NCI-H526 treated with DMSO at 0.1 percent for 48 hours (cell line): ENCODE results near the gene LAMTOR5.
"Not testable (repeated sequence)": the region's sequence is repeated elsewhere in the genome, so short reads cannot be mapped to it uniquely, and the experiment has no call there.

Source experiments
- DNase-seq: peaks from one replicate; lab custom pipeline; 2025; lab: John Stamatoyannopoulos, UW

The LAMTOR5 gene

DNA sequence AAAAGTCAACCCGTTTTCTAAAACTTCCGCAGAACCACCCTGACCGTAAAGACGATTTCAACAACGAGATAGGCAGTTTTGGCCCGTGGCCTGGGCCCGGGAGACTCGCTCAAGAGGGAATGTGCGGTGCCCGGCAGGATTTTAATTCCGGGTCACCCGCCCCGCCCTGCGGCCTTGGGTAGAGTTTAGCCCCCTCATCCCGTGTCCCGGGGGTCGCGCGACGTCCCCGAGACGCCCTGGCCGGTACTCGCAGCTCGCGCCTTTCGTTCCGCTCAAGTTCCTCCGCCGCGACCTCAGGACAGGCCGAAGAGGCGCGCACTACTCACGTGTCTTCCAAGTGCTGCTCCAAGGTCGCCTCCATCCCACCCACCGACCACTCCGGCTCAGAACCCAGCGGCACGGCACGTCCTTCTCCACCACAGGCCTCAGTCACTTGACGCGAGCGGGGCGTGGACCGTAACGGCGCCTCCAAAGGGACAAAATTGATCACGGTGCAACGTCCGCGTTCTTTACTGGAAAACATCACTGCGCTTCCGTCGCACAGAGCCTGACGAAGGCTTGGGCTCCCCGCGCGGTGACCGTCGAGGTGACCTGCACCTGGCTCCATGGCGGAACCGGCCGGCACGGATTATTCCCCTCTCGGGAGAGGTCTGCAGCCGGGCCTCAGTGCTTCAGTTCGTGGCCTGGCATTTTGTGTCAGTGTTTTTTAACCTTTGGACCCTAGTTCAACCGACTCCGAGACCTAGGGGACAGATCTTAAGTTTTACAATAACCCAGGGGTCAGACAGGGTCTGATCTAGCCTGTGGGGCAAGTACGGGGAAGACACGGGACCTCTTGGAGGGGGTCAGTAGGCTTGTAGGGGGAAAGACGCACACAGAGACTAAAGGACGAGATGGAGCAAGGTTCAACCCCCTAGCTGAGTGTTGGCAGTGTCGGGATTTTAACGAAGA, at the start of gene LAMTOR5:
TSS of gene LAMTOR5 (minus strand) at position 435 of the 951 bp plus-strand sequence. CDS start at position 361, 74 bp downstream.
- DNase-seq = peak; percentile 94

DNA sequence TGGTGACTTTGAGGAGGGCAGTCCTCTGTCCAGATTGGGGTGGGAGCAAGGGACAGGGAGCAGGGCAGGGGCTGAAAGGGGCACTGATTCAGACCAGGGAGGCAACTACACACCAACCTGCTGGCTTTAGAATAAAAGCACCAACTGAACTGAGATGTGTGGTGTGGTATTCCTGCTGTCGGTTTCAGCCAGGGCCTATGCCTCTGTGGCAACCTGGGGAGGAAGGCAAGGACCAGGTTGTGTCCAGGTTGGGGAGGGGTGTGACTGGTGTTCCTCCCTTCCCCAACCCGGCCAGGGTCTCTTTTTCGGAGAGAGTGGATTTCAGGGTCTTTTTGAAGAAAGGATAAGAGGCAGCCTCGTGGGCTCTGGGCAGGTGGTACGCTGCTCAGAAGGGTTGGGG, 49.7 kb upstream of the LAMTOR5 start:
- DNase-seq = no peak

DNA sequence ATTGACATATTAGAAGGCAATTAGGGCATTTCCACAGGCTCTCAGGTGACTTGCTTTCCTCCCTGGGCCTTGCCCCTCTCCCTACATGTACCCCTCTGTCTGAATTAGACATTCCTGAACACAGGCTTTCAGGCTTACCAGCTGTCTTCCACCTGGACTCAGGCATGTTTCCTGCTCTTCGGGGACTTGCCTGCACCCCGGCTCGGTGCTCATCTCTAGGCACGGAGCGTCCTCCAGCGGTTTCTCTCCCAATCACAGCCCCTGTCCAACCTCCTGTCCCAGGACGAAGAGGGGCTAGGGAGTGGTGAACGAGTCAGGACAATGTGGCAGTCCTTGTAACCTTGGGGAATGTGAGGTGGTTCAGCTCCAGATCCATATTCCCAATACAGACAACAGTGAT, 47.7 kb upstream of the LAMTOR5 start:
- DNase-seq = no peak

DNA sequence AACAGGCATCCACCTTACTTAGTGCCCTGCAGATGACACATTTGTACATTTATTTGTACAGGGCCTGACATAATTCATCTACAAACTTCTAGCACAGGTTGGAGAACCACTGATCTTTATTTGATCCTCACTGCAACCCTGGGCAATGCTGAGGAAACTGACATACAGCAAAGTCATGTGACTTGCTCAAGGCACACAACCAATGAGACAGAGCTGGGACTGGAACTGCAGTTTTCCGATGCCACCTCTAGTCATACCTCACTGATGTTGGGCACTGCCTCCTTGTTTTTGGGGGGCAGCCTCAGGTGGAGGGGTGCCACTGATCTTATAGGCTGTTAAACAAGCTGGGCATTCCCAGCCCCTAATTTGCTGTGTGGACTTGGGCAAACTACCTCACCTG, 46.8 kb upstream of the LAMTOR5 start:
- DNase-seq = no peak

DNA sequence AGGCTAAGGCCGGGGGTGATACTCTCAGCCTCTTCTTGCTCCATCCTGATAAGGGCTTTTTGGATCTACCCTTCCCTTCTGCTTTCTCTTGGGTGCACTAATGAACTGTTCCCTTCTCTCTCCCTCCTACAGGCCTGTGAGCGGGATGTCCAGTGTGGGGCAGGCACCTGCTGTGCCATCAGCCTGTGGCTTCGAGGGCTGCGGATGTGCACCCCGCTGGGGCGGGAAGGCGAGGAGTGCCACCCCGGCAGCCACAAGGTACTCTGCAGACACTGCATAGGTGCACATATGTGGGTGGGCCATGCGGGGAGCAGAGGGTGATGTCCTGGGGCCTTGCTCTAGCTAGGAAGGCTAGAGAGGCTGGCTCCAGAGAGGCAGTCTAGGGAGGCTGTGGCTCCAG, 46.3 kb upstream of the LAMTOR5 start:
- DNase-seq = no peak

DNA sequence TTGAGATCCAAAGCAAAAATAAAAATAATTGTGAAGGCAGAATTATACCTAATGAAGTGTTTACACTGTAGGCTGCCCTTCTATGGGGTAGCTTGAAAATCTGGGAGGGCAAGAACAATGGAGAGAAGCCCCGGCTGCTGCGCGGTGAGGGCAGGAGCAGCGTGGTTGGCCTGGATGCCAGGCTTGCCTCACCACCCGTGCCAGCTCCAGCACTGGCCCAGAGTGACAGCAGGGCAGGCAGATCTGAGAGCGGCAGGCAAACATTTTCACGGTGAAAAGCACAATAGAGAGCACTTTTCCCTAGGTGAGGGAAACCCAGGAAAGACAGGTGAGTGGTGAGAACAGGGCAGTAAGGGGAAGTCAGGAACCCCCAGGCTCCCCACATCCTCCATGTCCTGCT, 44.8 kb upstream of the LAMTOR5 start:
- no peak for DNase-seq

DNA sequence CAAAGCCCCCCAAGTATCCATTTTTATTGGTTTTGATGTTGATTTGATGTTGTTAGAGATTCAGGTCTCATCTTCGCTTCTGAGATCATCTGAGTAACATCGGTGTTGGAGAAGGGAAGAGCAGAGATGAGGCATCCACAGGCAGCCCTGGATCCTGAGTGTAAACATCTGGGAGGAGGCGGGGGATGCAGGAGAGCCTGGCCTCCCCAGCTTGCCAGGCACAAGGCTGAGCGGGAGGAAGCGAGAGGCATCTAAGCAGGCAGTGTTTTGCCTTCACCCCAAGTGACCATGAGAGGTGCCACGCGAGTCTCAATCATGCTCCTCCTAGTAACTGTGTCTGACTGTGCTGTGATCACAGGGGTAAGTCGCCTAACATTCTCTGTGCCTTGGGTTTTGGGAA, 43.4 kb upstream of the LAMTOR5 start, which contains the start of gene PROK1:
TSS of gene PROK1 (plus strand) at position 221 of the 400 bp plus-strand sequence. CDS start at position 289, 68 bp downstream.
- DNase-seq = no peak

DNA sequence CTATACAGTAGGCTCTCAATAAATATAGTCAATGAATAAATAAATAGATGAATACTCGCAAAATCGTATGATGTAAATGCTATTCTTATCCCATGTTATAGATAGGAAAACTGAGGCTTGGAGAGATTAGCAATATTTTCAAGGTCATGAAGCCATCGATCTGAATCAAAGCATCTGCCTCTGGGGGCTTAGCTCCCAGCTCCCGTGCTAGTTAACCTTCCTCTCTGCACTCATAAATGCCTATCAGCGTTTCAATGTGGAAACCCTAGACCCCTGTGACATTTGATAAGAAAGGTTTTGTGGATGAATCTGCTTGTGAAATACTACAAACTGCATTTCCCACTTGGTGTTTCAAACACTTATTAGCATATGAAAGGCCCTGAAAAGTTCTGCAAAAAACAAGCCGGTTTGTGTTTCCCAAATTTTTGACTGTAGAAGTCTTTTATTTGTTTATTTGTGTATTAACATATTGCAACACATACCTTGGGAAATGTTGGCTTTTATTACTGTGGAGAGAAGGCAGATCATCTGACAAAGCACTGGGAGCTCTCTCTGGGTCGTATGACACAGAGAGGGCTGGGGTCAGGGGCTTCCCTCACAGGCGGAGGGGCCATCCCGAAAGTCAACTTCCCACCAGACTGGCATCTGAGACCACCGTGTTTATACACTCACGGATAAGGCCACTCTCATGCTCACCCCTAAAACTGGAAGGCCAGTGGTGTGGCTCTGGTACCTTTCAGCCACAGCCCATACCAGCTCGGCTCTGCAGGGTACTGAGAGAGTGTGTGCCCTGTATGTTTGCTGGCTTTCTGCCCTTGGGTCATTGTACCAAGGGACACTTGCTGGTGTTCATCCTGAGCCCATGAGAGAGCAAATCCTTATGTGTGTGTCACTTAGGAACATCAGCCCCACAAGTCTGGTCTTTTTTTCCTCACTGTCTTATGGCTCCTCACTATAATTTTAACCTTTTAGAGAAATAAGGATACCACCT, 42.5 kb upstream of the LAMTOR5 start:
- DNase-seq = no peak

DNA sequence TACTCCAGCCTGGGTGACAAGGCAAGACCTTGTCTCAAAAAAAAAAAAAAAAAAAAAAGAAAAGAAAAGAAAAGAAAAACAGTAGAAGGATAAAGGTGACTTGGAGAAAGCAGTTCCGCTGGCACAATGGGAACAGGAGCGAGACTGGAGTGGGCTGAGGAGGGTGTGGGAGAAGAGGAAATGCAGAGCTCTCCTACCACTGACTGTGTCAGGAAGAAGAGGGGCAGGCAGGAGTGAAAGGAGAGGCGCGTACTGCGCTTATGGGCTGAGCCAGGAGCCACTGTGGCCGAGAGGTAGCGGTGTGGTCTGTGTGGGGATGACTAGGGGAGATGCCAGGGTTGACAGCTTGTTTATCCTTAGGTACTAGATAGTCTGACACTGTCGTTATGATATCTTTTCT, 37.1 kb upstream of the LAMTOR5 start:
- DNase-seq = no peak

DNA sequence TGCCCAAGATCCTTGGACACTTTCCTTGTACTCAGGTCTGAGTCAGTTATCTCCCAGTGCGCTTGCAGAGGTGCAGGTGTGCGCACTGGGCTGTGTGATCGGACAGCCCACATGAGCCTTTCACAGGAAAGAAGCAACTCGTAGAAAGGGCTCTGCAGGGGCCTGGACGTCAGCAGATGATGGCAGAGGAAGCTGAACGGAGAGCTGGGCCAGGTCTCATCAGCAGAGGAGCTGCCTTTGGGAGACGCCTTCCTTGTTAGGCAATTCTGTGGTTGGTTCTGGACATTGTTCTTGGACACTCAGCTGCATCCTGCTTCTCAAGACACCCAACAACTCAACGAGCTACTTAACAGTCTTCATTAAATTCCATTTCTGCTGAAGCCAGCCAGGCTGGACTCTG, 36.0 kb upstream of the LAMTOR5 start:
- DNase-seq = no peak

DNA sequence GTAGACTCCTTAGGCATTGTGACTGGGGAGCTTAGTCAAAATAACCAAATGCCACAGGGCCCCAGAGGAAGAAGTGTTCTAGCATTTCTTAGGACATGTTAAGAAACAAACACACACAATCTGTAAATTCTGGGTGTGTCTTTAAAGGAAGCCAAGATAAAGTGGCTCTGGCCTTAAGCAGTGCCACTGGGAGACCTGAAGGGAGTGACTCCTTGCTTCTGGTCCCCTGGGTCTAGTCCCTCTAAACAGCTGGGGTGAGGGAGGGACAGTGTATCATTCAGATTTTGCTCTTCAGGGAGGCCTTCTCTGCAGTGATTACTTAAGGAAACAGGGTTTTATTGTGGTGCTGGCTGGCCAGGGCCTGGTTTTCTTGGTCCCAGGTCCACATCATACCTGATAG, 34.4 kb upstream of the LAMTOR5 start:
- no peak for DNase-seq

DNA sequence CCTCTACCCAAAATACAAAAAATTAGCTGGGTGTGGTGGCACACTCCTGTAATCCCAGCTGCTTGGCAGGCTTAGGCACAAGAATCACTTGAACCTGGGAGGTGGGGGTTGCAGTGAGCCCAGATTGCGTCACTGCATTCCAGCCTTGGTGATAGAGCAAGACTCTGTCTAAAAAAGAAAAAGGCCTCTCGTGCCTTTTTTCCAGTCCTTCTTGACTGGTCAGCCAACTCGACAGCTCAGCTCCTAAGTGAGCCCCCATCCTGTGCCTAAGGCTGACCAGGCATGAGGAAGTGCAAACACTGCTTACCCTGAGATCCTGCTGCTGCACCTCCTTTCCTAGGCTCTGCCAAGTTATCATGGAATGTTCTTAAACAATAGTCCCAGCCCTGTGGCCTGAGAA, 33.4 kb upstream of the LAMTOR5 start:
- no peak for DNase-seq

DNA sequence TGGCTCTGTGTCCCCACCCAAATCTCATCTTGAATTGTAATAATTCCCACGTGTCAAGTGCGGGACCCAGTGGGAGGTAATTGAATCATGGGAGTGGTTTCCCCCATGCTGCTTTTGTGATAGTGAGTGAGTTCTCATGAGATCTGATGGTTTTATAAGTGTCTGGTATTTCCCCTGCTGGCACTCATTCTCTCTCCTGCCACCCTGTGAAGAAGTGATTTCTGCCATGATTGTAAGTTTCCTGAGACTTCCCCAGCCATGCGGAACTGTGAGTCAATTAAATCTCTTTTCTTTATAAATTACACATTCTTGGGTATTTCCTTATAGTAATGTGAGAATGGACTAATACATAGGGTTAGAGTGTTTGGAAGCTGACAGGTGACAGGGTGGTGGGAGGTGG, 32.4 kb upstream of the LAMTOR5 start:
- not testable (repeated sequence) for DNase-seq

DNA sequence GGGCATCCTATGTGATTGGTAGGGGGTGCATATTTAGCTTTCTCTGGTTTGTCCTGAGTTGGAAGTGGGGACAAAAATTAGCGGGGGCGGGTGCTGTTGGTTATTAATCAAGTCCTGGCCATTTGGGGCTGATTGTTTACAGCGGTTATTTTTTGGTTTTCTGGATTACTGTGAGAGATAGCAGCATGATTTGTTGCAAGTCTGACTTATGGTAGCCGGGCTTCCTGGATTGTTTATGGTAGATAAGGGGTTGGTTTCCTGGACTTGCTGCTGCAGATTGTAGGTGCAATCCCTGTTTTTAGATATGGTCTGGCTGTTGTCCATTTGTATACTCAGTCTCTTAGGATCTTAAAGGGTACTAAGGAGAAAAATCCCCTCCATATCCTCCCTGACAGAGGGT, 31.4 kb upstream of the LAMTOR5 start:
- no peak for DNase-seq

DNA sequence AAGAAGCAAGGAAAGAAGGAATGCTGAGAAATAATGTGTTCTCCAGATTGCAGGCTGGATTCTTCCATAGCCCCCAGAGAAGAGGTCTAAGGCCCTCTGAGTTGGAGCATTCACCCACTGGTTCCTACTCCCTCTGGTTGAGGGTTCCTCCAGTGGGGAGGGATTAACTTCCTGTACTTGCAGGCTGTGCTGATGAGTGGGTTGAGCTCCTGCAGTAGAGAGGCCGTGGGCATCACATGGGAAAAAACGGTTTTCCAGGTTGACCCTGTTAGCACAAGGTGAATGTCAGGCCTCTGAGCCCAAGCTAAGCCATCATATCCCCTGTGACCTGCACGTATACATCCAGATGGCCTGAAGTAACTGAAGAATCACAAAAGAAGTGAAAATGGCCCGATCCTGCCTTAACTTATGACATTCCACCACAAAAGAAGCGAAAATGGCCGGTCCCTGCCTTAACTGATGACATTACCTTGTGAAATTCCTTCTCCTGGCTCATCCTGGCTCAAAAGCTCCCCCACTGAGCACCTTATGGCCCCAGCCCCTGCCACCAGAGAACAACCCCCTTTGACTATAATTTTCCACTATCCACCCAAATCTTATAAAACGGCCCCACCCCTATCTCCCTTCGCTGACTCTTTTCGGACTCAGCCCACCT, 30.3 kb upstream of the LAMTOR5 start:
- not testable (repeated sequence) for DNase-seq

DNA sequence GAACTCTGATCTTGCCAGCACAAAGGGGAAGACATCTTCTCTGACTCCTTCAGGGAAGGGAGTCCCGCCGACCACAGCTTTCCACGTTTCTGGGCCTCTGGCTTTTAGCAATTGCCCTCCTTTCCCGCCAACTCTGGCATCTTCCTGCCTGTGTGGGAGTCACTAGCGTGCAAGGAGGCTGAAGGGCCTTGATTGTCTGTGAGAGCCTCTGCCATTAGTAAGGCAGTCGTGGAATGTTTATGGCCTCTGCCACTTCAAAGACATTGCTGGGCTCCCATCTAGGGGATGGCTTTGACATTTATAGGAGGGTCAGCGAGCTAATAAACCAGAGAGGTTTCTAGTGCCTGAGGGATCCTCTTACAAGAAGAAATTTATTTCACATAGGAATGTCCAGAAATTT, 29.1 kb upstream of the LAMTOR5 start:
- no peak for DNase-seq

DNA sequence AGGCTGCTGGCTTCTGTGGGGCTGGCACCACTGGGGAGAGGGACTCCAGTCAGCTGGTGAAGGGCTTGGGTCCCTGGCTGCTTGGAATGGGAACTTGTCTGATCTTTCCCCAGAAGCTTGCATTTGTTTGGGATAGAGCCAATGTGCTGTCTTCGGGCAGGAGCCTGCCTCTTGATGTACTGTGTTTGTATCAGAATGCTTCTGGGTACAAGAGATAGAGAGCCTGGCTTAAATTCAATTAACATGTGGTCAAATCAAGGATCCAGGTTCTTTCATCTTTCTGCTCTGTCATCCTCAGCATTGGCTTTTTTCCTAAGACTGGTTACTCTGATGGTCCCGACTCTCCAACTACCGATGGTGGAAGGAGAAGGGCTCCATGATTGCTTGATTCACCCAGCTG, 27.5 kb upstream of the LAMTOR5 start:
- no peak for DNase-seq

DNA sequence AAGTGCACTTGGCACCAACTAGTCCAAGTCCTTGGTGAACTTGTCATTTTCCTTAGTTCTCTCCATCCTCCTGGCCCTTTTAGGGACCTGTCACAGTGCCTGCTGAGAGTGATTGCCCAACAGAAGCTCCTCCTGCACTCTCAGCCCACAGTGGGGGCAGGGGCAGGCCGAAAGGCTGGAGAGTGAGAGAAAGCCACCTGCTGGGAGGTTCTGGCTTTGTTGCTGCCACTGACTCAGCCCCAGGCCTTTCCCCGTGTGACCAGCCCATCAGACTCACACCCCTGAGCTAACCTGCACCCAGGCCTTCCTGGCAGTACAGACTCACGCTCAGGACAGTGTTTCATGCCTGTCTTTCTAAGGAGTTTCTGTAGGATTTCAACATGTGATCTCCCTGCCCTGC, 26.3 kb upstream of the LAMTOR5 start:
- no peak for DNase-seq

DNA sequence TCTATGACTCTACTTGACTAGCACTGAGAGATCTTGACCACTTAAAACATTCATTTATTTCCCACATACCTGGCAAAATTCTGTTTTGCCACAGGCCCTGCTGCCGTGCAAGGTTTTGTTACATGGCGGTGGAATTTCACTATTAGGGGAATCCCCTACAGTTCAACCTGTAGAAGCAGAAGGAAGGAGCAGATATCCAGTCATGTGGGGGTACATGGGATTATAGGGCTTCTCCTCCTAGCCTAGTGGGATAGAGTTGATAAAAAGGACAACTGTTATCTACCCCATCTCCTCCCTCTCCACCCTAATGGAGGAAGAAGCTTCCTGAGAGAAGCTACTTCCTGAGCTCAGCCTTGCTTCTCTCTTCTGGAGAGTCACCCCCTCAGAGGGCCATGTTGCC, 25.7 kb upstream of the LAMTOR5 start:
- DNase-seq = no peak

DNA sequence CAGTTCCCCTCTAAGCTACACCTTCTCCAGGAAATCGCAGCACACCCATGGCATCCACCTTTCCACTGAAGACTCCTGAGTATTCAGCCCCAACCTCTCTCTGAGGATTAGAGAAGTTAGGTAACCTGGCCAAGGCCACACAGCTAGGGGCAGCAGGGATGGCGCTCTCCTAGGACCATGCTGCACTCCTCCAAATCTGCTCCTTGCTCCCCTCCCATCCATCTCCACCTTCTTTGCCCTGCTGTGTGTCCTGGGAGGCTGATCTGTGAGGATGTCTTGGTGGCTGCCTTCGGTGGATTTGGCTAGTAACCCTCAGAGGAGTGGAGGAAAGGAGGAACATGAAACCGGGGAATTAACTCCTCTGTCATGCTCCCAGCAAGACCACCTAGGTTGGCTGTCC, 23.4 kb upstream of the LAMTOR5 start:
- DNase-seq = no peak

DNA sequence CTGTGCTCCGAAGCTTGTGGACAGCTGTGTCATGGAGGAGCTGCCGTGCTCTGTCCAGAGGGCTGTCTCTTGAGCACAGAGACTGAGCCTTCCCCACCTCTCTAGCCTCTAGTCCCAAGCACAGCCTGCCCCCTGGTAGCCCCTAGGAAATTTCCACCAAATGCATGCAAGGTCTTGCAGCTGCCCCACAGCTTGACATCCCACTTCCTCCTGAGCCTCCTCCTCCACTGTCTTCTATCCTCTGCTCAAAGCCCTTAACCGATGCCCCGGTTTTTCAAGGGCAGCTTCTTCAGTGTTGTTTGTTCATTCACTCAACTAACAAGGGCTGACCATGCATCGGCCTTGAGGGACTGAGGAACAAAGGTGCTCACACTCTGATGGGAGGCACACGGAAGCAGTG, 22.9 kb upstream of the LAMTOR5 start:
- no peak for DNase-seq

DNA sequence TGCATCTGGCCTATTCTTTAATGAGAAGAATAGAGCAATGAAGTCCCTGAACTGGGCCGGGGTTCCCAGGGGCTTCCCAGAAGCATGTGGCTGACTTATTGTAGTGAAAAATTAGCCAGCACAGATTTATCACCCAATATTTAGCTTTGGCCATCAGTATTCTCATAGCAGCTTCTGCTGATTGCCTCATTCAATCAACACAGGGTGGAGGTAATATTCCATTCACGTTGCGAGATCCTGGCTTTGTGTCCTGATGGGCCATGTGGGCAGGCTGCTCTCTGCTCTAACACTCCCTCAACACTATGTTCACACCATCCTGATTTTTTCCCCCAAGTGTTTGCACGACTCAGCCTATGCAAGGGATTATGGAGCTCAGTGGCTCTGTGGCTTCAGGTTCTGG, 21.5 kb upstream of the LAMTOR5 start:
- no peak for DNase-seq
